PFSK-1 (cell line): ENCODE measurements around the gene SNX5.

ENCODE experiments used
- POLR2AphosphoS5 ChIP-seq: IDR thresholded peaks from 2 replicates; pipeline ENCODE4 v1.6.1; 2012; ENCODE audit warnings: low read depth, mild to moderate bottlenecking, control low read depth, low read length, moderate library complexity
- TAF1 ChIP-seq: IDR thresholded peaks from 2 replicates; pipeline ENCODE4 v1.6.1; 2012; ENCODE audit warnings: low read length, control low read depth, borderline replicate concordance; ENCODE audit not compliant: insufficient read depth
- TF ChIP-seq, protein P1 (sequence below), 2 experiments: IDR thresholded peaks; 2 replicates each; pipeline versions ENCODE4 v1.6.1 to v1.8.0; 2011 to 2012; ENCODE audit warnings: low read depth in 2 of 2, low read length in 2 of 2, control low read depth in 1 of 2, inconsistent platforms in 1 of 2, mild to moderate bottlenecking in 1 of 2, moderate library complexity in 1 of 2; ENCODE audit not compliant: insufficient read depth in 1 of 2

- TF ChIP-seq, protein P1, sequence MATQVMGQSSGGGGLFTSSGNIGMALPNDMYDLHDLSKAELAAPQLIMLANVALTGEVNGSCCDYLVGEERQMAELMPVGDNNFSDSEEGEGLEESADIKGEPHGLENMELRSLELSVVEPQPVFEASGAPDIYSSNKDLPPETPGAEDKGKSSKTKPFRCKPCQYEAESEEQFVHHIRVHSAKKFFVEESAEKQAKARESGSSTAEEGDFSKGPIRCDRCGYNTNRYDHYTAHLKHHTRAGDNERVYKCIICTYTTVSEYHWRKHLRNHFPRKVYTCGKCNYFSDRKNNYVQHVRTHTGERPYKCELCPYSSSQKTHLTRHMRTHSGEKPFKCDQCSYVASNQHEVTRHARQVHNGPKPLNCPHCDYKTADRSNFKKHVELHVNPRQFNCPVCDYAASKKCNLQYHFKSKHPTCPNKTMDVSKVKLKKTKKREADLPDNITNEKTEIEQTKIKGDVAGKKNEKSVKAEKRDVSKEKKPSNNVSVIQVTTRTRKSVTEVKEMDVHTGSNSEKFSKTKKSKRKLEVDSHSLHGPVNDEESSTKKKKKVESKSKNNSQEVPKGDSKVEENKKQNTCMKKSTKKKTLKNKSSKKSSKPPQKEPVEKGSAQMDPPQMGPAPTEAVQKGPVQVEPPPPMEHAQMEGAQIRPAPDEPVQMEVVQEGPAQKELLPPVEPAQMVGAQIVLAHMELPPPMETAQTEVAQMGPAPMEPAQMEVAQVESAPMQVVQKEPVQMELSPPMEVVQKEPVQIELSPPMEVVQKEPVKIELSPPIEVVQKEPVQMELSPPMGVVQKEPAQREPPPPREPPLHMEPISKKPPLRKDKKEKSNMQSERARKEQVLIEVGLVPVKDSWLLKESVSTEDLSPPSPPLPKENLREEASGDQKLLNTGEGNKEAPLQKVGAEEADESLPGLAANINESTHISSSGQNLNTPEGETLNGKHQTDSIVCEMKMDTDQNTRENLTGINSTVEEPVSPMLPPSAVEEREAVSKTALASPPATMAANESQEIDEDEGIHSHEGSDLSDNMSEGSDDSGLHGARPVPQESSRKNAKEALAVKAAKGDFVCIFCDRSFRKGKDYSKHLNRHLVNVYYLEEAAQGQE (IDR thresholded peaks at IDR 0.05; ENCODE audit: insufficient read depth in 1 of 2, low read depth in 2 of 2, low read length in 2 of 2), result no peak
- TF ChIP-seq TAF1 (no peak), POLR2AphosphoS5 (no peak)
Observed at GRCh38 chr20:18005170-18005989, 36.8 kb upstream of the SNX5 start.
